Stimulated activated CD4-positive, alpha-beta T cell treated with anti-CD3 and anti-CD28 coated beads, TNF-alpha, amount 100 ng/mL, for 4 hours (primary cell): ENCODE measurements around the gene POLR2A.

ENCODE experiments used
- DNase-seq, 3 experiments: peaks; one replicate each; pipeline ENCODE4 v3.0.0-alpha.2; 2020; ENCODE audit warnings: low read depth in 3 of 3

Gene POLR2A

GRCh38 chr17:7502987-7503386 is 18.8 kb downstream of the POLR2A start:
- no peak for DNase-seq

DNA sequence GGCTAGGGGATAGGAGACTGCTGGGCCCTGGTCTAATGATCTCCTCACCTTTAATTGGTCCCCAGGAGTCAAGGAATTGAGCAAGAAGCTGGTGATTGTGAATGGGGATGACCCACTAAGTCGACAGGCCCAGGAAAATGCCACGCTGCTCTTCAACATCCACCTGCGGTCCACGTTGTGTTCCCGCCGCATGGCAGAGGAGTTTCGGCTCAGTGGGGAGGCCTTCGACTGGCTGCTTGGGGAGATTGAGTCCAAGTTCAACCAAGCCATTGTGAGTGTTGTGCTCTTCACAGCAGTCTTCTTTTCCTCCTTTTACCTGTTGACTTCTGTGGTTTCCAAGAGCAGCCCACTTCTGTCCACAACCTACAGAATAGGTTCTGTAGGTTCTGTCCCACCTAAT is 19.4 kb downstream of the POLR2A start:
- no peak for DNase-seq

GRCh38 chr17:7508145-7508544 is 24.0 kb downstream of the POLR2A start:
- no peak for DNase-seq

GRCh38 chr17:7508846-7509245 is 24.7 kb downstream of the POLR2A start:
- no peak for DNase-seq

GRCh38 chr17:7509937-7510336 is 25.8 kb downstream of the POLR2A start:
- DNase-seq, result no peak

DNA sequence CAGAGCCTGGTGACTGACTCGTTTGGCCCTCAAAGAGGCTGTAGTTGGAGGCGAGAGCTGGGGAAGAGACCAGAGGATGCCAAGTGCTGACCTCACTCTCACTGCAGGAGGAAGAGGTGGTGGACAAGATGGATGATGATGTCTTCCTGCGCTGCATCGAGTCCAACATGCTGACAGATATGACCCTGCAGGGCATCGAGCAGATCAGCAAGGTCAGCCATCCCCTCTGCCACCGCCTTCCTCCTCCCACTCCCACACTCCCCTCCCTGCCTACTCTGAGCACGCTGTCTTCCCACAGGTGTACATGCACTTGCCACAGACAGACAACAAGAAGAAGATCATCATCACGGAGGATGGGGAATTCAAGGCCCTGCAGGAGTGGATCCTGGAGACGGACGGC is 26.9 kb downstream of the POLR2A start:
- no peak for DNase-seq

- no peak for DNase-seq
These were observed 27.9 kb downstream of the POLR2A start for GRCh38 chr17:7512105-7512504.

GRCh38 chr17:7512824-7513540 is 28.8 kb downstream of the POLR2A start:
- DNase-seq, result no peak

- peak in 1 of 3 experiments; percentile 8 for DNase-seq
These were observed 29.8 kb downstream of the POLR2A start for GRCh38 chr17:7513850-7514419.

DNA sequence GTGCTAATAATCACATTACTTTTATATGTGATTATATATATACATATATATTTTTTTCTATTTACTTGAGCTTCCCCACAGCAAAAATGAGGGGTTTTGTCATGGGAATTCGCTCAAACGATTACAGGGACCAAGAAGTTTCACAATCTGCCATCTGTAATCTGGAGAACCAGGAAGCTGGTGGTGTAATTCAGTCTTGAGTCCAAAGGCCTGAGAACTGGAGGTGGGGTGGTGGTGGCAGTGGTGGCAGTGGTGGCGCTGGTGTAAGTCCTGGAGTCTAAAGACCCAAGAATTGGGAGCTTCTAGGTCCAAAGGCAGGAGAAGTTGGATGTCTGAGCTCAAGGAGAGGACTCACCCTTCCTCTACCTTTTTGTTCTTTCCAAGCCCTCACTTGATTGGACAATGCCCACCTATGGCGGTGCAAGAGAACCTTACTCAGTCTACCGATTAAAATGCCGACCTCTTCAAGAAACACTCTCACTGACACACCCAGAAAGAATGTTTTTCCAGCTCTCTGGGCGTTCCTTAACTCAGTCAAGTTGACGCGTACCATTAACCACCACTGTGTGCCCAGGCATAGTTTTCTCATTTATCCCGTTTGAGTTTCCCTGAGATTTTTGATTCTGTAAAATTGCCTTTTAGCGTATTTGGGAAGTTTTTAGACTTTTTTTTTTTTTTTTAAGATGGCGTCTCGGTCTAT is 31.9 kb downstream of the POLR2A start:
- no peak for DNase-seq

GRCh38 chr17:7523033-7523432 is 38.9 kb downstream of the POLR2A start:
- peak; percentile 9 to 23 (median 18) for DNase-seq

GRCh38 chr17:7528842-7529241 is 44.7 kb downstream of the POLR2A start:
- no peak for DNase-seq

GRCh38 chr17:7530023-7530900 is 46.1 kb downstream of the POLR2A start:
- DNase-seq, result no peak

- DNase-seq, result no peak
These were observed 53.9 kb downstream of the POLR2A start for GRCh38 chr17:7538050-7538449.

DNA sequence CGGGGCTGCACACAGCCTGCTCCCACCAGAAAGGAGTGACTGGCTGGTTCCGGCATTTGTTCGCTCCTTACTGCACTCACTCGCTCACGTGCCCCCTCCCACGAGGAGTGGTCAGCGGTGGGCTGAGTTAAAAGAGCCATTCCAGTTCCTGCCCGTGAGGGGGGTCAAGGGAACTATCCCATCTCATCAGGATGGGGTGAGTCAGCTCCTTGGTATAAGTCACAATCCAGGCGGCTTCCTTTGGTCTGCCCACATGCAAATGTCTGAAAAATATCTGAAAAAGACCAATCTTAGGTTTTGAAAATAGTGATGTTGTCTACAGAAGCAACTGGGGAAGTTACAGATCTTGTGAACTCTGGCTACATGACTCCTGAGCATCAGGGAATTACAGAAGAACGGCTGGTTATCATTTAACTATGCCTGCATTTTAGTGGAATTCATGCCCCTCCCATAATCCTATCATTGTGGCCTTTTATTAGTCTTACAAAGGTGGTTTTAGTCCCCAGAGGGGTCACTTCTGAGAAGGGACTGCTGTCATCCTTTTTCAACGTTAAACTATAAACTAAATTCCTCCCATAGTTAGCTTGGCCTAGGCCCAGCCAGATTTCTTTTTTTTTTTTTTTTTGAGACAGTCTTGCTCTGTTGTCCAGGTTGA is 54.9 kb downstream of the POLR2A start:
- DNase-seq, result no peak

- no peak for DNase-seq
These were observed 57.0 kb downstream of the POLR2A start for GRCh38 chr17:7541074-7541621.

DNA sequence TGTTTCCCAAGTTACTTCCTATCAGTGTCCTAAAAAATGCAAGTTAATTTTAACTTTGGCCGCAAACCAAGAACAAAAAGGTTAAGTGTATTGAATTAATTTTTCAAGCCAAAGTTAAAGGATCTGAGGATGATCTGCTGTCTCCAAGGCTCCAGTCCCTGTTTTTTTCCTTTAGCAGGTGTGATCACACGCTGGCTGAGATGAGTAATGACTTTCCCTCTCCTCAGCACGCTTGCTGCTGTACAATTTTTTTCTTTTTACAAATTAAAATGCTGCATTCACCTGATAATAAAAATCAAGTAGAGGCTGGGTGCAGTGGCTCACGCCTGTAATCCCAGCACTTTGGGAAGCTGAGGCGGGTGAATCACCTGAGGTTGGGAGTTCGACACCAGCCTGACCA is 60.7 kb downstream of the POLR2A start:
- DNase-seq, result no peak

GRCh38 chr17:7548585-7549400 is 64.6 kb downstream of the POLR2A start, which contains the start of gene TNFSF12:
Gene TNFSF12, plus strand, starts transcription at chr17:7549058. Its CDS starts 96 bp downstream, at chr17:7549154.
- DNase-seq, result peak in 1 of 3 experiments; percentile 21
